ENCODE data around the gene PLPP4.

GRCh38 chr10:120513307-120513796, 56.3 kb downstream of the PLPP4 start:
- TF ChIP-seq POLR2AphosphoS5 (IDR thresholded peaks at IDR 0.05) (no peak), EZH2 (IDR thresholded peaks at IDR 0.05; ENCODE audit: borderline replicate concordance, insufficient read depth, low read length, poor library complexity, severe bottlenecking) (no peak), CTCF (IDR thresholded peaks at IDR 0.05; ENCODE audit: poor library complexity, severe bottlenecking) (no peak), RAD21 (conservative IDR thresholded peaks at IDR 0.05) (no peak), SMC3 (conservative IDR thresholded peaks at IDR 0.05; ENCODE audit: poor library complexity) (no peak), EP300 (conservative IDR thresholded peaks at IDR 0.05; ENCODE audit: poor library complexity, severe bottlenecking) (no peak)

All from neural cell (in vitro differentiated cells).